ENCODE measurements around the gene BCL11B.

The BCL11B gene

DNA sequence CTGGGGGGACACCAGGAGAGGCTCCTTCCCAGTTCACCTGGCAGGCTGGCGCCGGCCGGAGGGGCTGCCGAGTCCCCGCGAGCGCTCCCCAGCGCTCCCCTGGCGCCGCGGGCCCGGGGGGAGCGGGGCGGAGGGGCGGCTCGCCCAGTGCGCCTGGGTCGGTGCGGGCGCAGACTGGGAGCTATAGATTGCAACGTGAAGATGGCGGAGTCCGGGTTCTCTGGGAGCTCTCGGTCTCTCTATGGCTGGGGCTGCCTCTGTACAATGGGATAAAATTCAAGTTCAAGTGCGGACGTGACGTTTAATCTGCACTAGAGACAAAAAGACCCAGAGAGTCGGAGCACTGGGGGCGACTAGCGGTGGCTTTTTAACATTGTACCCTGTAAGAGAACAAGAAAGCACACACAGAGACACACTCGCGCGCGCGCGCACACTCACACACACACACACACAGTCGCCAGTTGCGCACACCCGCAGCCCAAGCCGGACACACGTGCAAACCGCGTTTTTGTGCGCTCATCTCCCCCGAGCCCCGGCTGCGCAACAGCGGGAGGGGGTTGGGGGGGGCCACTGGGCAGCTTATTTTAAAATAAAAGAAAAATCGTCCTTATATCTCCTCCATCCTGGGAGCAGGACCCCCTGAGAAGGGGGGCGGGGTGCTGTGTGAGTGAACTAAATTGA, at the start of gene BCL11B:
BCL11B (minus strand) TSS at position 247 of the 681 bp plus-strand sequence. CDS start 979 bp downstream, outside the sequence.
- DNase-seq = peak; percentile 90

DNA sequence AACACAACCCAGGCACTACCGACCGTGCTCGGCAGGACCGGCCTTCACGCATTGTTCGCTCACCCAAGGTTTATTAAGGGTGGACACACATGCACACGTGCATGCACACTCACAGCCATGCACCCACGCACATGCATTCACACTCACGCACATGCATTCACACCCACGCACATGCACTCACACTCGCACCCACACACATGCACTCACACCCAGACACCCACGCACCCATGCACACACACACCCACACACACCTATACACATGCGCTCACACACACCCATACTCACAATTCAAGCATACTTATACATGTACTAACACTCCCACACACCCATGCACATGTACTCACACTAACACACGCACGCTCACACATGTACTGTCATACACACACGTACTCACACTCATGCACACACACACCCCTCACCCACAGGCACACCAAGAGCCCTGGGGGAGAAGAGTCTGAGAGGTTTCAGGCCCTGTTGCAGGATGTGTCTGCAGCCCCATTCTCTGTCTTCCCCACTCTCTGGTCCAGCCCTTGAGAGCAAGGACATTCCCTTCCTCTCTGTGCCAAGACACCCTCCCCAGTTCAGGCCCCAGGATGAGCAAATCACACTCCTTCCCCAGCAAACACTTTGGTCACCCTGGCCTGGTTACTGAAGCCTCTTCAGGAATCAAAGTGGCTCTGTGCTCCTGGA, 49.4 kb upstream of the BCL11B start:
- DNase-seq = no peak

DNA sequence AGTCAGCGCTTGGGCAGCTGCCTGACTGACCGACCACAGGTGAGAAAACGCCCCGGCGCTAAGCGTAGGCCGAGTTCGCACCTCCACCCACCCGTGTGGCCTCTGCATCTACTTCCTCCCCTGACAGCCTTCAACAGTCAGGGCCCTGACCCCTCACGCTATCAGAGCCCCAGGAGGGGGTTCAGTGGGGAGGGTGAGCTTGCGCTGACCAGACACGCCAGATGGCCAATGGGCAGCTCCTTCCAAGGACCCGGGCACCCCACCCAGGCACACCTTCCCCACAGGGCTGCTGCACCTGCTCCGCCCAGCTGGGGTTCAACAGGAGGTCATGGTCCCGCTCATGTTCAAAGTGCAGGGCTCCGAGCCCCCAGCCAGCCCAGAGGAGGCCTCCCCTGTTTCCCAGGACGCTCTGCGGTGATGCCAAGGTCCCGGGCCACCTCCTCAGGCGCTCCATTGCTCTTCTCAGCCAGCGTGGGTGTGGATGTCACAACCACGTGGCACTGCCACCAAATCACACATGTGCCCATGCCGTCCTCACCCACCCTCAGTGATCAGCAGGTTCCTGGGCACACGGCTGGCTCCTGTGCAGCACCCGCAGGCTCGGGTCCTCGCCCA, 48.7 kb upstream of the BCL11B start:
- DNase-seq = no peak

DNA sequence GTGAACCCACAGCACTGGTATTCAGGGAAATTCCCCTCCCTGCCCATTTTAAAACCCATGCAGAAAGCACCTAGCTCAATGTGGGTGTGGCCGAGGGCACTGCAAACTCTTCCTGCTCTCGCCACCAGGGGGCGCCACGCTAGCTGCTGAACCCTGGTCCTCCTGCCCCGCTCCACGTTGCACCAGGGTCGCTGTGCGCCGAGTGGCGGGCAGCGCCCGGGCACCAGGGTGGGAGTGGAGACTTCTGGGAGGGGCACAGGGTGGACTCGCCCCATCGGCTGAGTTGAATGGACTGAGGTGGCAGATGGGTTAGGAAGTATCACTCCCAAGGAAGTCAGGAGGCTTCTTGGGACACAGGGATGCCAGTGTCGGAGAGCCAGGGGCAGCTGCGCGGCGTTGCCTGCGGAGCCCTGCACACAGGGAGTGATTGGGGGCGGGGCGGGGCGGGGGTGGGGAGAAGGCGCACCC, 48.1 kb upstream of the BCL11B start:
- DNase-seq = no peak

DNA sequence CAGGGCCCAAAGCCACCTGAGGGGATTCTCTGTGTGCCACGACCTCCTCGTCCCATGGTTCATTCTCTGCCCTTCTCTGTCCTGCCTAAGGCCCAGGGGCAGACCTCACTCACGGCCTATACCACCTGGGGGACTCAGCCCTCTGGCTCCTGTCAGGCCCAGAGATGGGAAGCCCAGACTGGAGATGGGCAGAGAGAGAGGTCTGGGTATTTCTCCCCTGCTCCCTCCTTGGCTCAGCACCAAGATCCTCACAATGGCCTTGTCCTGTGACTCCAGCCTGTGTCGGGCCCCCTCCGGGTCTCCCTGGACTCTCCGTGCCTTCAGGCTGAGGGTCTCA, 46.9 kb upstream of the BCL11B start:
- DNase-seq = no peak

DNA sequence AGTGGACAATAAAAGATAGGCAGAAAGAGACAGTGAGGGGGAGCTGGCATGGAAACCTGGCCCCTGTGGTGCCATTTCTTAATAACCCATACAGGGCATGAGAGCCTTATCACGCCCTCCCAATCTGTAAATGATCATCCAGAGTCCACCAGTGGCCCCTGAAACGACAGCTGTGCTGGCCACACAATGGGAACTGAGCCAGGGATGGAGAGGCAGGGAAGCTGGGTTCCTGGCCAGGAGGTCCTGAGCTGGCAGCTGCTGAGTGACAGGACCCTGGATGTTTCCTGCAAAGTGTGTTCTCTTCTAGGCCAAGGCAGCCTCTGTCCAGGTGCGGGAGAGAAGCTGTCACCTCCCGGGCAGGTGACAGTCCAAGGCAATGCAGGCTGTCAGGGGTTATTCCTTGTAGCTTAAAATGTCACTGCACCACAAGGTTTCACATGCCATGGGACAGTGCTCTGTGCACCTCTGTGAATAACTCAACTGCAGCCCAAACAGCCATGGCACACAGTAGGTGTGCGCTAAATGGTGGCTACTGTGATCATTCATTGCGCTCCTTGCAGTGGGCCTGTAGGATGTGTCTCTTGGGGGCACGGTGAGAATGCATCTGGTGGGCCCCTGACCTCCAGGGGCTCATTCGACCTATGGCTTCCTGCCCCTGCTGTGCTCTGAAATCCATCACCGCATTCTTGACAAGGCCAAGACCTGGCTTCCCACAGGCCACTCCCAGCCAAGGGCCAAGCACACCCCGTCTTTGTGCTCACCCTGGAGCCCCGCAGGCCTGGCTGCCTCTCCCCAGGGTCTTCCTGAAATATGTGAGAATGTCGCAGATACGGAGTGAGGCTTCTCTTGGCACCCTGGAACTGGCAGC, 46.3 kb upstream of the BCL11B start:
- no peak for DNase-seq

DNA sequence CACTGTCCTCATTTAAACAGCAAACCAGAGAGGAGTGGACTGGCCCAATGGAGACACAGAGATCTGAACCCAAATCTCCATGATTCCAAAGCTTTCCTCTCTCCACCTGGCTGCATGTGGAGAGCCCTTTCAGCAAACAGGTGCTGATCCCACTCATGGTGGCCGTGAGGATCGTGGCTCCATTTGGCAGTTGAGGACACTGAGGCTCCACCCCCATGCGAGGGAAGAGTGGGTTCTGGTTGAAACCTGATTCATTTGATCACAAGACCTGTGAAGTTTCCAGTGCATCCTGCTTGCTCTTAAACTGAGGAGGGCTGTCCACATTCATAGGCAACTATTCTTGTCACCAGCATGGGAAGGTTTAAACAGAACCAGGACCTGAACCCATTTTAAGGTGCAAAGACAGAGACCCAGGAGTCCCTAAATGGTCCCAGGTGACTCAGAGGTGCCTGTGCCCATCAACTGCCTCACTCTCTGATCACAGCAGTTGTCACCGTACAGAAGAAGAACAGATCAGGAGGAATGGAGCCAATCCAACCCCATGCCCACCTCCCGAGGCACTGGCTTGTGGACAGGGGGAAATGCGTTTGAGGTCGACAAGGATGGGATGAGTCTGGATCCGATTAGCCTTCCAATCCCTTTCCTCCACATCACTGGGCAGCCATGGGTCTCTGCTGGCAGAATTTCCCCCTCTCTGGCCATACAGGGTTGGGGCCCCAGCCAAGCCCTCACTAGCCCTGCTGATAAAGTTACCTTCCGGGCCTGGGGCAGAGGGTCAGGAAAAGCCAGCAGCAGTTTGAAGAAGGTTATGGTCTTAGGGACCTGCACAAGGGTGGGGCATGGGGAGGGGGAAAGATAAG, 45.5 kb upstream of the BCL11B start:
- DNase-seq = no peak

DNA sequence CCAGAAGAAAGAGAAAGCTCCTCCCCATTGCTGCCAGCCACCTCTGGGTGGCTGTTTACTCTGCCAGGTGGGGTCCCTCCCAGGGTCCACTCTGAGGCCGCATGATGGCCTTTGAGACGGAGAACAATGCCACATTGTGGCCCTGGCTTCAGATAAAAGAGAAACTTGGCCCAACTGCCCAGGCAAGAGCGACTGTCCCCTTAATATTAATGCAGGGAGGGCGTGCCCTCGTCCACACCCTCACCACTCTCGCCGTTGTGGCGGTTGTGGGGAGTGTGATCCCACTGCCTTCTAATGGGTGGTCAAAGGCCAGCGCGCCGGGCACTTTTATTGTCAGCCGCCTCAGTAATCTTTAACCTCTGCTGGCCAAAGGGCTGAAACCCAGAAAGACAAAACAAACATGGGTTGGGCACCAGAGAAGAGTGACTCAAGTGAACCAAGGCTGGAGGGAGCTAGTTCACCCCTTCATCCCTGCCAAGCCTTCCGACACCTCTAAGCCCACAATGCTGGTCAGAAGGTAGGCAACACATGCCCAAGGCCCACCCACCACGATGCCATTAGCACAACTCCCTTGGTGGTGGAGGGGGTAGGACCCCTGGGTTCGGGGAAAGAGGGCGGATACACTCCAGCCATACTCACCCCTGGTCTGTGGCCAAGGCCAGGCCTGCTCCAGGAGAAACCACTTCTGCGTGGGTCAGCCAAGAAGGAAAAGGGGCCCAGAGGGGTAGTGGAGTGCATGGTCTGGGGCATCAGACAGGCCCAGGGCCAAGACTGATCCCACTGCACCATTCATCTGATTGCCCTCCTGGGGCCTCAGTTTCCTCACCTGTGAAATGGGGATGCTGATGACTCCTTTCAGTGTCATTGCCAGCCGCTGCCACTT, 44.5 kb upstream of the BCL11B start:
- no peak for DNase-seq

DNA sequence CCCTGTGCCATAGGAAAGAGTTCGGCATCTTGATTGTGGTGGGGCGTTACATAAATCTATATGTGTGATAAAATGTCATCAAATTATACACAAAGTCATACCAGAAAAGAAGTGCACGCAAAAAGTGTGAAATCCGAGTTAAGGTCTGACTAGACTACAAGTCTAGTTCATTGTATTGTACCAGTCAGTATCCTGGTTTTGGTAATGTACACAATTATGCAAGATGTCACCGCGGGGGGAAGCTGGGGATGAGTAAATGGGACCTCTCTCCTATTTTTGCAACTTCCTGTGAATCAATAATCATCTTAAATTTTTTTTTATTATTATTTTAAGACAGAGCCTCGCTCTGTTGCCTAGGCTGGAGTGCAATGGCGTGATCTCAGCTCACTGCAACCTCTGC, 43.2 kb upstream of the BCL11B start:
- DNase-seq = no peak

DNA sequence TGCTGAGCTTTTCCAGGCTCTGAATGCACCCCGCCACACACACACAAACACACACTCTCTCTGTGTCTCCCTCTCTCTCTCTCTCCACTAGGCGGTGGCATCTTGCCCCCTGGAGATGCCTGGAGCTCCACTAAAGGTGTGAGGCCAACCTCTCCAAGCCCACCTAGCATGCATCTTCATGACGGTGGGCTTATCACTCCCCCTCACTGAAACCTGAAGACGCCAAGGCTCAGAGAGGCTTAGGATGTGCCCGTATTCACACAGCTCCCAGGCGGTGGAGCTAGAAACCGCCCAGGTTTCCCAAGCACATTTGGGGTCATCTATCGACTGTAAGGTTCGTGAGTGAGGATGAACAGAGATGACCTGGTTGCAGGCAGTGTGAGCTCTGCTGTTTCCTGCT, 42.6 kb upstream of the BCL11B start:
- DNase-seq = no peak

DNA sequence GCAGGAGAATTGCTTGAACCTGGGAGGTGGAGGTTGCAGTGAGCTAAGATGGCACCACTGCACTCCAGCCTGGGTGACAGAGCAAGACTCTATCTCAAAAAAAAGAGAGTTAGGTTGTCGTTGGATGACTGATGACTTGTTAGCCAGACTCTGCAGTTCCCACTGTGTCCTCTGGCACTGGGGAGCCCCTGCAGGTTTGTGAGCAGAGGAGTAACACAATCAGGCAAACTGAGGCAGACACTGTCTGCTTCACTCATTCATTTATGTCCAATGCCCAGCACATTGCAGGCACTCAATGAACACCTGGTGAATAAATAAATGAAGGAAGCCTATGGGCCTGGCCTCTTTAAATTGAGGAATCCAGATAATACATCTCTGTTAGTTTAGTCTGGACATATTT, 41.2 kb upstream of the BCL11B start:
- DNase-seq = no peak

DNA sequence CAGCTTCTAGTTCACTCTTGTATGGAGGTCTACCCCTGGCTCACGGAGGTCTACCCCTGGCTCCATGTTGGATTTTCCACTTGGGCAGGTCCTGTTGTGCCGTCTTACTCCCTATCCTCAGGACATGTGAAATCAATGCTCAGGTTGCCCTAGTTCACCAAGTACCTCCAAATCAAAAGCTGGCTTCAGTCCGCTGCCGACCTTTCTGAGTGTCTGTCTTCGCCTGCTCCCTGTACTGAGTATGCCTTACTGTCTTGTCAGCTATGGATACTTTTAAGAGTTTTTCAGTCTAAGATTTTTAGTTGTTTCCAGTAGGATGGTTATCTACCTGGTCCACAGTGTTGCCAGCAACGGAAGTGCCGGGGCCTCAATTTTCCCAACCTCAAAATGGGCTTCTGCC, 40.1 kb upstream of the BCL11B start:
- DNase-seq = no peak

DNA sequence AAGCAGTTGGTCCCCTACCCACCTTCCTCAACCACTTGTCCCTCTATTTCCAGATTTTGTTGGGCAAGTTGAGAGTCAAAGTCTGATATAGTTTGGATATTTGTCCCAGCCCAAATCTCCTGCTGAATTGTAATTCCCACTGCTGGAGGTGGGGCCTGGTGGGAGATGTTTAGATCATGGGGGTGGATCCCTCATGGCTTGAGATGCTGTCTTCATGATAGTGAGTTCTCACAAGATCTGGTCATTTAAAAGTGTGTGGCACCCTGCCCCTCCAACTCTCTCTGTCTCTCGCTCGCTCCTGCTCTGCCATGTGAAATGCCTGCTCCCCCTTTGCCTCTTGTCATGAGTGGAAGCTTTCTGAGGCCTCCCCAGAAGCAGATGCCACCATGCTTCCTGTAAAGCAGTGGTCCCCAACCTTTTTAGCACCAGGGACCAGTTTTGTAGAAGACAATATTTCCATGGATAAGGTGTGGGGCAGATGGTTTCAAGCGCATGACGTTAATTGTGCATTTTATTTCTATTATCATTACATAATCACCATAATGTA, 37.3 kb upstream of the BCL11B start:
- no peak for DNase-seq

DNA sequence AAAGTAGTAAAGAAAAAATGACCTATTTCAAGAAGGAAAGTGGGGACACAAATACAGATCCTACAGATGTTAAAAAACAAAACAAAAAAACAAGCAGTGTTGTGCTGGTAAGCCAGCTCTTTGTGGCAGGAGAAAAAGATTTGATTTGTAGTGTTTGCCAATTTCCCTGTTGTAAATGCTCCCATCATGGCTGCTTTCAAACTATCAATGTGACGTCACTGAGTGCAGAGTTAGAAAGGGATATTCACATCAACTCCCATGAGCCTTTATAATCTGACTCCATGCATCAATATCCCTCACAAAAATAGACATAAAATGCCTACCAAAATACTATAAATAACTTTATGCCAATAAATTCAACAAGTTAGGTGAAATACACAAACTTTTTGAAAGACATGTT, 32.2 kb upstream of the BCL11B start:
- no peak for DNase-seq

DNA sequence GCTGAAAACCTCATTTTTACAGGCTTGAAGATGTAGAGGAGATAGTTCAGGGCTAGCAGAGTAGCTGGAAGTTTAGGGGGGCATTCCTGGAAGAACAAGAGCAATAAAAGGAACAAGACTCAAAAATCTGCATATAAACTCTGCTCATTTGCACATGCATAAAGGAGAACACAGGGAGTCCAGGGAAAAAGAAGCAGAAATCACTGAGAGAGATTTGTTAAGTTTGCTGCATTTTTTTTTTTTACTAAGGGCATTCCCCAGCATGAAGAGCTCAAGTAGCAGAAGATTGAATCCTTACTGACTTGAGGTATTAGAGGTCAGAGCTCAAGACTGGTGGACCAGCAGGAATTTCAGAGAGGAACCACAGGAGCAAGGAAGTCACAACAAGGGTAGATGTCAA, 28.2 kb upstream of the BCL11B start:
- DNase-seq = no peak

DNA sequence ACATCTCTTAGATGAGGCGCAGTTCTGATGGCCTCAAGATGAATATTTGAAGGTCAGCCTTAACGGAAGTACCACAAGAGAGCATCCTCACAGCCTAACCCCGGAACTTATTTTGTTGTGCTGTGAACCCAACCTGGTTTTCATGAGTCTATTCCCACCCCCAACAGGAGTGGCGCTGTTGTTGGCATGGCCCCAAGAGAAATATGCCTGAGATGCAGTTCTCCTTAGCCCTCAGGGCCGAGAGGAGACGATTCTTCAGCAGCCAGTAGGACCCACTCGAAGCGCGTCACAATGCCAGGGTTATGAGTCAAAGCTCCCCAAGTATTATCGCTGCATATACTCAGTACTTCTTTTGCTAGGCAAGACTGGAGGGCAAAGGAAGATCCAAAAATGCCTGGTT, 24.5 kb upstream of the BCL11B start:
- no peak for DNase-seq

DNA sequence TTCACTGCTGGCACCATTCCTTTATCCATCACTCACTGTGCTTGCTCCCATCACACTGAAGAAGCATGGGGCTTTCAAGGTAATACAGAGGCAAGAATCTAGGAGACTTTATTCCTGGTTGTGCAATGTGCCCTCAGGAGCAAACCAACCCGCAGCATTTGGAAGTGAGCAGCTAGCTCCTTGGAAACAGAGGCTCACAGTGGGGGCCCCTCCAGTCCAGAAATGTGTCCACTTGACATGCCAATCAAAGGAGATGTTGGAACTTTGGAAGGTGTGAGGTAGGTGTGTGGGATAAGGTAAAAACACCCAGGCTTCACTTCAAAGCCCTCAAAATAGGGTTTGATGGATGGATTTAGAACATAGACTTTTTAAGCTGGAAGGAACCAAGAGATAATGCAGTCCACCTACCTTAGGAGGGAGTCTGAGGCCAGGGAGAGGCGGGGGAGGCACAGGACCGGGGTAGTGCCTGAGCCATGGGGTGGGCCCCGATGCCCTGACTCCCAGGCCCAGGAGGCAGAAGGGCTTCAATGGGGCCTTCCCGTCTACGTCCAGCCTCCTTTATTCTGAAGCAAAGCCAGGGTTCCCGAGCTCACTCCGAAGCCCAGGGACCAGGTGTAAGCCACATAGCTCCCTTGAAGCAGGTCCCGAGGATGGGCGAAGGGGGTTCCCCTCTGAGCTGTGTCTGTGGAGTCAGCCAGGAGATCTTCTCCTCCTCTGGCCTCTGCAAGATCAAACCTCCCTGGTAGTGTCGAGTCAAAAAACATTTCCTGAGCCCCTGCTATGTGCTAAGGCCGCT, 17.6 kb upstream of the BCL11B start:
- no peak for DNase-seq

DNA sequence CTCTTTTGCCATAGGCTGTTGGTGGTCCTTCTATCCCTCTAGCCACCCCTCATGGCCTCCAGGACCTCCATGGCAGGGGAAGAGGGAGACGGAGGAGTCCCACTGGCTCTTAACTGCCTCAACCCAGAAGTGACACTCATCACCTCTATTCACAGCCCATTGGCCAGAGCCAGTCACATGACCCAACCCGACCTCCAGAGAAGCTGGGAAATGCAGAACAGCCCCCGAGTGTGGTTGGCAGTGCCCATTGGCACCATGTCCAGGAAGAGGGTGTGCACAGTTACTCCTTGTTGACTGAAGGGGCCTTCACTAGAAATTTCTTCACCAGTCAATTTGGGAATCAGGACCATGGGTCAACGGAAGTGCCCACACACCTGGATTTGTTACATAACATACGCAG, 17.0 kb upstream of the BCL11B start:
- no peak for DNase-seq

DNA sequence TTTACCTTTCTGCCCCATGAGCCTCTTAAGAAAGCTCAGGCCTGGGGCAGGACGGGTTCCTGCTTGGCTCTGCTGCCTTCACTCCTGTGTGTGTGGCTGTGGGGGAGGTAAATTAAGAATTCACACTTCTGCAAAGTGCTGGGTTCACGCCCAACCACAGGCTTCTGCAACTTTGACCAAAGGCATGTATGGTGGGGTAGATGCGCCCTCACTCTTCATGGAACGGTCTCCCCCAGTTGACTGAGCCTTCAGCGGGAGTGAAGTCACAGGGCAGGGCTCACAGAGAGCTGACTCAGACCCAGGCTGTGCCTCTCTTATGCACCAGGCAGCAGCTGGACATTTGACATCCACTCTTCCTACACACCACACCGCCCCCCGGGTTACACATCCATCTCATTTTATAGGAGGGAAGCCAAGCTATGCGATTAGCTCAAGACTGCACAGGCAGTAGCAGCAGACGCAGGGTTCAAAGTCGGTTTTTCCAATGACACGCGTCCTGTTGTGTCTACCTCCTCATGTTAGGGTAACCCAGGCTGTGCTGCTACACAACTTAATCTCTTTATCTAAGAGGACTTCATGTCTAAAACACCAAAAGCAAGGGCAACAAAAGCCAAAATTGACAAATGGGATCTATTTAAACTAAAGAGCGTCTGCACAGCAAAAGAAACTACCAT, 15.4 kb upstream of the BCL11B start:
- no peak for DNase-seq

DNA sequence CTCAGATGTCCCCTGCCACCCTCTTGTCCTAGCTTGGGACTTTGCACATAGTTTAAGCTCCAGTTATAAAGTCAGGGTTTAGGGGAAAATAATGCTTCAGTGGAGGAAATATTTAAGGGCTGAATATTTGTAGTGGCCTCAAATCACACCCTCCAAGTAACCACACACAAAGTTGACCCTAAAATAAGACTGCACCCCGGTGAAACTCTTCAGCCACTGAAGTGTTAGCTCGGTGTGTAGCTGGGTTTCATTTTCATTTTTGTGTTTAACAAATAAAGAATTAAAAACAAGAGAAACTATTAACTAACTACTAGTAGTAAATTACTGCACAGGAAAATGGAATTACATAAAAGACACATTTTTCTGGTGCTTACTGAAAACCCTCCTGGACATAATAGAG, 14.8 kb upstream of the BCL11B start:
- DNase-seq = no peak
